MM.1S (cell line): Measurements from ENCODE around the gene S100A3.

ENCODE experiments used
- EZH2 ChIP-seq: fragments of 300-600 bp; sonication (generic); optimal IDR thresholded peaks from 2 replicates; pipeline ENCODE3; 2017; ENCODE audit warnings: low read depth, mild to moderate bottlenecking, antibody characterized with exemption, low read length, mixed read lengths
- TF ChIP-seq, protein P1 (sequence below): fragments of 300-600 bp; sonication (generic); IDR thresholded peaks from 2 replicates; pipeline ENCODE4 v1.5.1; 2016; ENCODE audit warnings: antibody characterized with exemption, low read length, mixed read lengths

DNA sequence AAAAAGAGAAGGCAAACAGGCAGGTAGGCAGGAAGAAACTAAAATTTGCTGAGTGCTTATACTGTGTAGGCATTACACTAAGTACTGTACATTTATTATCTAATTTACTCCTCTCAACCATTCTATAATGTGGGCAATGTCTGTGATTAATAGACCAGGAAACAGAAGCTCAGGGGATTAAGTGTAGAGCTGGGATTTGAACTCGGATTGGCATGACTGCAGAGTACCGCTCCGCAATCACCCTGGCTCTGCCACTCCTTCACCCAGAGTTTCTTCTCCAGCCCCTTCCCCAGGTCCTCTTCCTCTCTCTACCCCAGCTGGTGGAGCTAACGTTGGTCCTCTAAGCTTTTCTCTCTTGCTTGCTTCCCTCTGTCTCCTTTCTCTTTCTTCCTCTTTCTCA, 28.1 kb upstream of the S100A3 start:
- TF ChIP-seq, protein P1, sequence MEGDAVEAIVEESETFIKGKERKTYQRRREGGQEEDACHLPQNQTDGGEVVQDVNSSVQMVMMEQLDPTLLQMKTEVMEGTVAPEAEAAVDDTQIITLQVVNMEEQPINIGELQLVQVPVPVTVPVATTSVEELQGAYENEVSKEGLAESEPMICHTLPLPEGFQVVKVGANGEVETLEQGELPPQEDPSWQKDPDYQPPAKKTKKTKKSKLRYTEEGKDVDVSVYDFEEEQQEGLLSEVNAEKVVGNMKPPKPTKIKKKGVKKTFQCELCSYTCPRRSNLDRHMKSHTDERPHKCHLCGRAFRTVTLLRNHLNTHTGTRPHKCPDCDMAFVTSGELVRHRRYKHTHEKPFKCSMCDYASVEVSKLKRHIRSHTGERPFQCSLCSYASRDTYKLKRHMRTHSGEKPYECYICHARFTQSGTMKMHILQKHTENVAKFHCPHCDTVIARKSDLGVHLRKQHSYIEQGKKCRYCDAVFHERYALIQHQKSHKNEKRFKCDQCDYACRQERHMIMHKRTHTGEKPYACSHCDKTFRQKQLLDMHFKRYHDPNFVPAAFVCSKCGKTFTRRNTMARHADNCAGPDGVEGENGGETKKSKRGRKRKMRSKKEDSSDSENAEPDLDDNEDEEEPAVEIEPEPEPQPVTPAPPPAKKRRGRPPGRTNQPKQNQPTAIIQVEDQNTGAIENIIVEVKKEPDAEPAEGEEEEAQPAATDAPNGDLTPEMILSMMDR = no peak
- TF ChIP-seq EZH2 = no peak
